ENCODE results near the gene TLE1. TPM values are rescaled to one million over a fixed set of nuclear protein-coding genes. Genes with fewer than 3 reads are reported as not detected.

Gene TLE1
- total RNA-seq, 3 donors from 2014 or later = 42.9 to 51.8 (median 47.3) TPM

DNA sequence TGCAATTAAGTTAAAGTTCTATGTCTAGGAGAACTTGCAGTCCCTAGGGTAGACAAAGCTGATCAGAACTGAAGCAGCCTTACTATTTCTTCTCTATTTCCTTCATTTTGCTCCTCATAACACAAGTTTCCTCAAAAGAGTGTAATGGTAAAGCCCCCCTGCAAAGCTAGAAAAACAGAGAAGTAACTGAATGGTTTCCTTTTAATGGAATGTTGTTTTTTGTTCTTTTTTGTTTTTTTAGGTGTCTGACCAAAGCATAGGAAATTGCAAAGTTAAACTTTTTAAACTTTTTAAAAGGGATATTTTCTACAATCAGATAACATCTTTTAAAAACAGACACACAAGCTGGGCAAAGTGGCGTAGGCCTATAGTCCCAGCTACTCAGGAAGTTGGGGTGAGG, 145.7 kb downstream of the TLE1 start:
- Histone ChIP-seq H3K4me1 (ENCODE audit: low read depth) (no peaks in the 10 kb centered on the region), H3K36me3 (ENCODE audit: low read depth) (no peaks in the 10 kb centered on the region), H3K4me3 (no peak overlapping the region), H3K9me3 (no peaks in the 10 kb centered on the region)
- ATAC-seq = no peak
- intact Hi-C loops (cut with DNase I, micrococcal nuclease) = no loop called here
- TF ChIP-seq CTCF (IDR thresholded peaks at IDR 0.05) = no peak
- no peak for DNase-seq

DNA sequence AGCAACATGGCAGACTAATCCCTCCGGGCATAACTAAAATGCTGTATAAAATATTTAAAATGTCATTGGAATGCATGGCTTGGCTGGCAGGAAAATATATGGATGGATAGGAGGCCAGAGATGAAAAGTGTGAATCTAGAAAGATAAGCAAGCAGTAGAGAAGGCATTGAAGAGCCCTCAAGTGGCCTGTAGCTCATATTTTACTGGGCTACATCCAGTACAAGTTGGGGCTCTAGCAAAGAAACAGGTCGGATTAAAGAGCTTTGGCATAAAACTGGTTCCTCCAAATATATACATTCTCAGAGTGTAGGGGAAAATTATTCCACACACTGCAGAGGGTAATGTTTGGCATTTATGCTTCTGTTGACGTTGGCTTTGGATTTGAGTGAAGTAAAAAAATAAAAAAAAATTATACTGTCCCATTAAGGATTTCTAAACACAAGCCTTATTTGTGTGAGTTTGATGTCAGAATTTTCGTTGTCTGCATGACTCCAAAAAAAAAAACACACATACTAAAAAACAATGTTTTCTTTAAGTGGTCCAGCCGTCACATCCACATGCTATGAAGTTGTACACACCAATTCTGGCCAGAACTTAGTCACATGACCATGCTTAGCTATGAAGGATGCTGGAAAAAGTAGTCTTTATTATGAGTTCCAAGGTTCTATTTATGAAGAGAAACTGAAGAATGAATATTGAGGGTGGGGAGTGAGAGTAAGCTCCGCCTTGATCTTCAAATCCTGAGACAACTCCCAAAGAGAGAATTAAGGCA, 147.0 kb downstream of the TLE1 start:
- Histone ChIP-seq H3K4me1 (ENCODE audit: low read depth) (no peaks in the 10 kb centered on the region), H3K4me3 (no peak overlapping the region), H3K9me3 (no peaks in the 10 kb centered on the region), H3K36me3 (ENCODE audit: low read depth) (no peaks in the 10 kb centered on the region)
- ATAC-seq (no peak), DNase-seq (no peak)
- intact Hi-C loops (cut with DNase I, micrococcal nuclease) = no loop called here
- no peak for TF ChIP-seq CTCF (IDR thresholded peaks at IDR 0.05)

DNA sequence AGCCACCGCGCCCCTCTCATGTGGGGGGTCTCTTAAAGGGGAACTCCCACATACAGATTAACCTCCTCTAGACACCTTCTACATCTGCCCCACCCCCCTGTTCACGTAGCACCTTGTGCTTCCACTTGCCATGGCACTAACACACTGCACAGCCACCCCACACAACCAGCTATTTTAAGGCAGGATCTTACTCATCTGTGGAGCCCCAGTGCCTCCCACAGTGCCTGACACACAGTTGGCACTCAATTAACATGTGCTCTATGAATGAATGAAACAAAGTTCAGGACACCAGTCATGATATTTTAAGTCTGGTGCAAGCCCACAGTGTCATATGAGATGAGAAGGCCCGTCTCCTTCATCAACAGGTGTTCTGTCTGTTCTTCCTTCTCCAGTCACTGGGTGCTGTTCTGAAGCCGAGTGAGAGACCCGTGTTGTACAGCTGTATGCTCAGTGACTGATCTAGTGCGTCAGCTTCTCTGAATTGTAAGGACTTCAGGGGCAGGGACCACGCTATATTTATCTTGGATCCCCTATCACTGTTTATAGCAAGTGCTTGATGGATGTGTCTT, 149.1 kb downstream of the TLE1 start:
- DNase-seq = no peak
- Histone ChIP-seq H3K36me3 (ENCODE audit: low read depth) (no peaks in the 10 kb centered on the region), H3K9me3 (no peaks in the 10 kb centered on the region), H3K4me1 (ENCODE audit: low read depth) (no peaks in the 10 kb centered on the region), H3K4me3 (no peak overlapping the region)
- no peak for ATAC-seq
- TF ChIP-seq CTCF (IDR thresholded peaks at IDR 0.05) = no peak
- intact Hi-C loops (cut with DNase I, micrococcal nuclease) = no loop called here

- Histone ChIP-seq H3K4me3 (no peak overlapping the region), H3K9me3 (no peaks in the 10 kb centered on the region), H3K36me3 (ENCODE audit: low read depth) (no peaks in the 10 kb centered on the region), H3K4me1 (ENCODE audit: low read depth) (no peaks in the 10 kb centered on the region)
- TF ChIP-seq CTCF (IDR thresholded peaks at IDR 0.05) = no peak
- intact Hi-C loops (cut with DNase I, micrococcal nuclease) = no loop called here
- ATAC-seq (no peak), DNase-seq (no peak)
Observed at GRCh38 chr9:81539317-81539716, 150.0 kb downstream of the TLE1 start.

GRCh38 chr9:81538890-81539289, 150.5 kb downstream of the TLE1 start:
- H3K4me1 ChIP-seq (ENCODE audit: low read depth) = no peaks in the 10 kb centered on the region
- H3K36me3 ChIP-seq (ENCODE audit: low read depth) = no peaks in the 10 kb centered on the region
- no peak for TF ChIP-seq CTCF (IDR thresholded peaks at IDR 0.05)
- H3K4me3 ChIP-seq = no peak overlapping the region
- ATAC-seq = no peak
- intact Hi-C loops (cut with DNase I, micrococcal nuclease) = no loop called here
- H3K9me3 ChIP-seq = no peaks in the 10 kb centered on the region
- no peak for DNase-seq
